Measurements from ENCODE around the gene MAN1B1.

DNA sequence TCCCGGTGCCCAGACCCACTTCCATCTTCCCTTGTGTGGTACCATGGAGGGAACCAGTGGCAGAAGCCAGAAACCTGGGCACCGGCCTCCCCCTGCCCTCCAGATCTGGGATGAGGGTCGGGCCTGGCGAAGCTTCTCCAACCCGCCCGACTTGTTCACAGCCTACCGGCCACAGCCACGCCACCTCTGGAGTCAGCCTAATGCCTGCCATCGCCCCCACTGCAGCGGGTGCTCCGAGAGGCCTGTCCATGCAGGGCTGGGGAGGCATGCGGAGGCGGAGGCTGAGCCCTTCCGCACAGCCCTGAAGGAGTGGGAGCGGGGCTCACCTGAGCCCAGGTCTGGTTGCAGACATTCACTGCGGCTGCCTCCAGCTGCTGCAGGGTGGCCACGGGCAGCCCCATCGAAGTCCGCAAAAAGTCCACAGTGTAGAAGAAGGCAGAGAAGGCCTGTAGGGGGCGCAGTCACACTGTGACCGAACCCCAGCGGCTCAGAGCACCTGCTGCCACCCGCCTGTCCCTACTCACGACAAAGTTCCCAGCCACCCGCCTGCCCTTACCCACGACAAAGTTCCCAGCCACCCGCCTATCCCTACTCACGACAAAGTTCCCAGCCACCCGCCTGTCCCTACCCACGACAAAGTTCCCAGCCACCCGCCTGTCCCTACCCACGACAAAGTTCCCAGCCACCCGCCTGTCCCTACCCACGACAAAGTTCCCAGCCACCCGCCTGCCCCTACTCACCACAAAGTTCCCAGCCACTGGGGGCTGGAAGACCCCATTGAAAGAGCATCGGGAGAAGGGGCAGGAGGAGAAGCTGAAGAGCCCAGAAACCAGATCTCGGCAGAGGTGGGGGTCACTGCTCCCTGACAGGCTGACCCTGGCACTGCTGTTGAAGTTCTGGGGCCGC lies 37.0 kb upstream of the MAN1B1 start:
- TF ChIP-seq CTCF (IDR thresholded peaks at IDR 0.05; ENCODE audit: insufficient read depth, low read length) (peak; percentile 35), POLR2AphosphoS5 (IDR thresholded peaks at IDR 0.05; ENCODE audit: low read depth) (no peak), SPI1 (IDR thresholded peaks at IDR 0.05; ENCODE audit: borderline replicate concordance, low read depth) (no peak), GABPA (IDR thresholded peaks at IDR 0.05; ENCODE audit: low read depth) (no peak)
- TF ChIP-seq, protein P1, sequence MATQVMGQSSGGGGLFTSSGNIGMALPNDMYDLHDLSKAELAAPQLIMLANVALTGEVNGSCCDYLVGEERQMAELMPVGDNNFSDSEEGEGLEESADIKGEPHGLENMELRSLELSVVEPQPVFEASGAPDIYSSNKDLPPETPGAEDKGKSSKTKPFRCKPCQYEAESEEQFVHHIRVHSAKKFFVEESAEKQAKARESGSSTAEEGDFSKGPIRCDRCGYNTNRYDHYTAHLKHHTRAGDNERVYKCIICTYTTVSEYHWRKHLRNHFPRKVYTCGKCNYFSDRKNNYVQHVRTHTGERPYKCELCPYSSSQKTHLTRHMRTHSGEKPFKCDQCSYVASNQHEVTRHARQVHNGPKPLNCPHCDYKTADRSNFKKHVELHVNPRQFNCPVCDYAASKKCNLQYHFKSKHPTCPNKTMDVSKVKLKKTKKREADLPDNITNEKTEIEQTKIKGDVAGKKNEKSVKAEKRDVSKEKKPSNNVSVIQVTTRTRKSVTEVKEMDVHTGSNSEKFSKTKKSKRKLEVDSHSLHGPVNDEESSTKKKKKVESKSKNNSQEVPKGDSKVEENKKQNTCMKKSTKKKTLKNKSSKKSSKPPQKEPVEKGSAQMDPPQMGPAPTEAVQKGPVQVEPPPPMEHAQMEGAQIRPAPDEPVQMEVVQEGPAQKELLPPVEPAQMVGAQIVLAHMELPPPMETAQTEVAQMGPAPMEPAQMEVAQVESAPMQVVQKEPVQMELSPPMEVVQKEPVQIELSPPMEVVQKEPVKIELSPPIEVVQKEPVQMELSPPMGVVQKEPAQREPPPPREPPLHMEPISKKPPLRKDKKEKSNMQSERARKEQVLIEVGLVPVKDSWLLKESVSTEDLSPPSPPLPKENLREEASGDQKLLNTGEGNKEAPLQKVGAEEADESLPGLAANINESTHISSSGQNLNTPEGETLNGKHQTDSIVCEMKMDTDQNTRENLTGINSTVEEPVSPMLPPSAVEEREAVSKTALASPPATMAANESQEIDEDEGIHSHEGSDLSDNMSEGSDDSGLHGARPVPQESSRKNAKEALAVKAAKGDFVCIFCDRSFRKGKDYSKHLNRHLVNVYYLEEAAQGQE (IDR thresholded peaks at IDR 0.05; ENCODE audit: insufficient replicate concordance, low read depth), result no peak
